GM23338 (cell line): Measurements from ENCODE around the gene PANK4. TPM values are rescaled to one million over a fixed set of nuclear protein-coding genes. Genes with fewer than 3 reads are reported as not detected.

Experiments
- ATAC-seq: fragments of 200-7000 bp; cut with Tn5 transposase; 3 replicates; pipeline ENCODE4 v1.9.1; 2020
- DNase-seq: peaks from one replicate; pipeline ENCODE4 v3.0.0-alpha.2; 2015; ENCODE audit warnings: low spot score
- H2AFZ ChIP-seq: fragments of 200-600 bp; sonication (generic); 2 replicates; pipeline ENCODE4 v1.8.0; 2016; ENCODE audit warnings: antibody characterized with exemption, mild to moderate bottlenecking, moderate library complexity
- H3F3A ChIP-seq: fragments of 200-600 bp; sonication (generic); replicated peaks from 2 replicates; pipeline ENCODE4 v1.8.0; 2017; ENCODE audit warnings: antibody characterized with exemption, mixed run types, low read depth
- H3K27ac ChIP-seq: fragments of 200-600 bp; sonication (generic); 2 replicates; pipeline ENCODE4 v1.6.1; 2016; ENCODE audit warnings: low read depth
- H3K27me3 ChIP-seq: fragments of 200-600 bp; sonication (generic); 2 replicates; pipeline ENCODE4 v1.8.0; 2016; ENCODE audit warnings: mild to moderate bottlenecking, mixed run types, moderate library complexity; ENCODE audit not compliant: insufficient read depth
- H3K36me3 ChIP-seq: fragments of 200-600 bp; sonication (generic); 2 replicates; pipeline ENCODE4 v1.8.0; 2016; ENCODE audit warnings: mild to moderate bottlenecking; ENCODE audit not compliant: insufficient read depth
- H3K4me1 ChIP-seq: fragments of 200-600 bp; sonication (generic); 2 replicates; pipeline ENCODE4 v1.8.0; 2016; ENCODE audit warnings: mild to moderate bottlenecking, moderate library complexity; ENCODE audit not compliant: insufficient read depth
- H3K4me2 ChIP-seq: fragments of 200-600 bp; sonication (generic); 2 replicates; pipeline ENCODE4 v1.7.1; 2017; ENCODE audit warnings: mixed run types
- H3K4me3 ChIP-seq: fragments of 200-600 bp; sonication (generic); 2 replicates; pipeline ENCODE4 v1.6.1; 2016; ENCODE audit warnings: mixed run types
- H3K79me2 ChIP-seq: fragments of 200-600 bp; sonication (generic); replicated peaks from 2 replicates; pipeline ENCODE4 v1.8.0; 2017; ENCODE audit warnings: mild to moderate bottlenecking; ENCODE audit not compliant: insufficient read depth
- H3K9me2 ChIP-seq: fragments of 200-600 bp; sonication (generic); 2 replicates; pipeline ENCODE4 v1.8.0; 2017; ENCODE audit not compliant: insufficient read depth
- H4K20me1 ChIP-seq: fragments of 200-600 bp; sonication (generic); replicated peaks from 2 replicates; pipeline ENCODE4 v1.8.0; 2017; ENCODE audit warnings: mild to moderate bottlenecking; ENCODE audit not compliant: insufficient read depth
- H3K27ac Mint-ChIP-seq: 2 replicates; pipeline ENCODE4 v1.8.0; 2020; ENCODE audit warnings: inconsistent platforms, mild to moderate bottlenecking, moderate library complexity, mixed read lengths
- H3K27me3 Mint-ChIP-seq: 3 replicates; pipeline ENCODE4 v1.8.0; 2022; ENCODE audit warnings: low read depth, mild to moderate bottlenecking, moderate library complexity, mixed read lengths, inconsistent platforms; ENCODE audit not compliant: insufficient read depth, poor library complexity
- H3K36me3 Mint-ChIP-seq: 3 replicates; pipeline ENCODE4 v1.8.0; 2021; ENCODE audit warnings: low read depth, mild to moderate bottlenecking, inconsistent platforms, moderate library complexity, mixed read lengths
- H3K4me1 Mint-ChIP-seq: 3 replicates; pipeline ENCODE4 v1.8.0; 2020; ENCODE audit warnings: mild to moderate bottlenecking, inconsistent platforms, mixed read lengths
- H3K4me3 Mint-ChIP-seq: 3 replicates; pipeline ENCODE4 v1.8.0; 2021; ENCODE audit warnings: moderate library complexity, mild to moderate bottlenecking, inconsistent platforms, mixed read lengths
- H3K9me3 Mint-ChIP-seq: 3 replicates; pipeline ENCODE4 v1.8.0; 2020; ENCODE audit warnings: moderate library complexity, mild to moderate bottlenecking, inconsistent platforms, mixed read lengths
- CREB1 ChIP-seq: fragments of 250-450 bp; sonication (Bioruptor Pico); IDR thresholded peaks from 2 replicates; pipeline ENCODE4 v1.5.0; 2020; ENCODE audit warnings: low read depth, mild to moderate bottlenecking, moderate library complexity
- JUNB ChIP-seq: IDR thresholded peaks from one replicate; pipeline ENCODE4 v1.6.1; 2016; ENCODE audit warnings: antibody characterized with exemption; ENCODE audit not compliant: unreplicated experiment
- POLR2AphosphoS5 ChIP-seq: IDR thresholded peaks from 2 replicates; pipeline ENCODE4 v1.6.1; 2016; ENCODE audit warnings: antibody characterized with exemption, low read depth
- ZNF331 ChIP-seq: fragments of 250-450 bp; sonication (Bioruptor Pico); IDR thresholded peaks from 2 replicates; pipeline ENCODE4 v1.5.0; 2020; ENCODE audit warnings: low read depth, mild to moderate bottlenecking, moderate library complexity
- polyA plus RNA-seq: library from polyadenylated mRNA; unstranded; fragments of >200 nt; fragmentation: Nextera tagmentation; extraction: Ambion mirVana; gene quantifications from 2 replicates; pipeline ENCODE4 v1.2.1, GENCODE V29; 2016
- total RNA-seq: library from RNA; depleted of rRNA; stranded (reverse); fragments of >200 nt; shearing (Covaris generic); gene quantifications from 2 replicates; pipeline ENCODE4 v1.2.3, GENCODE V29; 2014
- TF ChIP-seq, protein P1 (sequence below), 2 experiments: fragments of 200-600 bp in 1 of 2; sonication (generic) in 1 of 2; conservative IDR thresholded peaks; 2 replicates each; pipeline versions ENCODE4 v1.5.1 to v1.6.1; 2016 to 2017; ENCODE audit warnings: antibody characterized with exemption in 2 of 2, low read depth in 2 of 2, mild to moderate bottlenecking in 2 of 2, moderate library complexity in 1 of 2
- TF ChIP-seq, protein P2 (sequence below): fragments of 250-450 bp; sonication (Bioruptor Pico); IDR thresholded peaks from 2 replicates; pipeline ENCODE4 v1.5.0; 2020; ENCODE audit warnings: mild to moderate bottlenecking, moderate library complexity
- TF ChIP-seq, protein P3 (sequence below): IDR thresholded peaks from one replicate; pipeline ENCODE4 v1.6.1; 2018; ENCODE audit warnings: antibody characterized with exemption; ENCODE audit not compliant: unreplicated experiment

Gene PANK4
- total and polyA plus RNA-seq, 2 experiments from 2014 or later: 25.8 to 43.7 TPM

GRCh38 chr1:2470290-2471158 lies 55.9 kb downstream of the PANK4 start:
- H3K4me2 ChIP-seq: no peak overlapping the region
- Mint-ChIP-seq H3K36me3 (no peaks in the 10 kb centered on the region), H3K27me3 (peaks cover 8% of the 10 kb centered on the region), H3K4me1 (no peaks in the 10 kb centered on the region), H3K9me3 (no peaks in the 10 kb centered on the region), H3K4me3 (no peak overlapping the region), H3K27ac (no peak overlapping the region)
- no peak for TF ChIP-seq CREB1
- TF ChIP-seq, protein P1, sequence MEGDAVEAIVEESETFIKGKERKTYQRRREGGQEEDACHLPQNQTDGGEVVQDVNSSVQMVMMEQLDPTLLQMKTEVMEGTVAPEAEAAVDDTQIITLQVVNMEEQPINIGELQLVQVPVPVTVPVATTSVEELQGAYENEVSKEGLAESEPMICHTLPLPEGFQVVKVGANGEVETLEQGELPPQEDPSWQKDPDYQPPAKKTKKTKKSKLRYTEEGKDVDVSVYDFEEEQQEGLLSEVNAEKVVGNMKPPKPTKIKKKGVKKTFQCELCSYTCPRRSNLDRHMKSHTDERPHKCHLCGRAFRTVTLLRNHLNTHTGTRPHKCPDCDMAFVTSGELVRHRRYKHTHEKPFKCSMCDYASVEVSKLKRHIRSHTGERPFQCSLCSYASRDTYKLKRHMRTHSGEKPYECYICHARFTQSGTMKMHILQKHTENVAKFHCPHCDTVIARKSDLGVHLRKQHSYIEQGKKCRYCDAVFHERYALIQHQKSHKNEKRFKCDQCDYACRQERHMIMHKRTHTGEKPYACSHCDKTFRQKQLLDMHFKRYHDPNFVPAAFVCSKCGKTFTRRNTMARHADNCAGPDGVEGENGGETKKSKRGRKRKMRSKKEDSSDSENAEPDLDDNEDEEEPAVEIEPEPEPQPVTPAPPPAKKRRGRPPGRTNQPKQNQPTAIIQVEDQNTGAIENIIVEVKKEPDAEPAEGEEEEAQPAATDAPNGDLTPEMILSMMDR (conservative IDR thresholded peaks at IDR 0.05; ENCODE audit: low read depth in 2 of 2): no peak
- no peak overlapping the region for H3K27ac ChIP-seq
- H4K20me1 ChIP-seq: no peaks in the 10 kb centered on the region
- H2AFZ ChIP-seq: no peak overlapping the region
- no peaks in the 10 kb centered on the region for H3K9me2 ChIP-seq
- H3K4me3 ChIP-seq: no peak overlapping the region
- no peaks in the 10 kb centered on the region for H3K36me3 ChIP-seq
- no peak for ATAC-seq
- no peaks in the 10 kb centered on the region for H3K27me3 ChIP-seq
- H3K79me2 ChIP-seq: no peaks in the 10 kb centered on the region
- no peak for DNase-seq
- H3F3A ChIP-seq: no peaks in the 10 kb centered on the region
- H3K4me1 ChIP-seq: no peaks in the 10 kb centered on the region

DNA sequence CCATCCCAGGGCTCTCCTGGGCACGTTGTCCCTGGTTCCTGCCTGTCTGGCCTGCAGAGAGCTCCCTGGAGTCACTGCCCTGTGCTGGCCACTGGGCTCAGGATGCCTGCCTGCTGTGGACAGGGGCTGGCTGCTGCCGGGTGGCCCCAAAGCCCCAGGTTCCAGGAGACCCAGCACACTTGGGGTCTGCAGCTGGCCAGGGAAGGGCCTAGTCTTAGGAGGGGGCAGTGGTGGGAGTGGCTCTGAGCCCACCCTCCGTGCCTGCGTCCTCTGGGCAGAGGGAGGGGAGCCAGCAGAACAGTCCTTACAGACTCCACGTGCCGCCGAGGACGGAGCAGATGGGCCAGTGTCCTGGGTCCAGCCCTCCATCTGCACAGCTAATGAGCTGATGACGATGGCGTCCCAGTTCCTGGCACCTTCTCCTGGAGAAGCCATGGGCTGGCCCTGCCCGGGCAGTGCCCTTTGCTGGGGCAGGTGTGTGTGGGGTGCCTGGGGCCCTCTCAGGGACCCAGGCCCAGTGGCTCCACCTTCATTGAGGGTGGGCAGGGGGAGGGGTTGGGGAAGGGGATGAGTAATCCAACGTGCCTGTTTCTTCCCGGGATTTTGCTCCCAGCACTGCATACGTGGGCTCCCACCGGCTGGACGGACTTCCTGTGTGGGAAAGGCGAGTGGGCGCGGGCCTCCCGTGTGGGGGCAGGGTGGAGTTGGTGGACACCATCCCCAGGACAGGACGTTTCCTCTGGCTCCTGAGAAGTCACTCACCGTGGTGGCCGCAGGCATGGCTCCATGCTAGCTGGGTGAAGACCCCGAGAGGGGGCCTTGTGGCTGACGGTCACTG lies 57.1 kb downstream of the PANK4 start:
- Histone ChIP-seq H3K27ac (no peak overlapping the region), H4K20me1 (no peaks in the 10 kb centered on the region), H3K36me3 (no peaks in the 10 kb centered on the region), H3K4me3 (no peak overlapping the region), H3K4me2 (no peak overlapping the region), H3K27me3 (no peaks in the 10 kb centered on the region), H3K9me2 (no peaks in the 10 kb centered on the region), H3F3A (no peaks in the 10 kb centered on the region), H3K79me2 (no peaks in the 10 kb centered on the region), H3K4me1 (no peaks in the 10 kb centered on the region), H2AFZ (no peak overlapping the region)
- Mint-ChIP-seq H3K4me1 (no peaks in the 10 kb centered on the region), H3K27me3 (peaks cover 8% of the 10 kb centered on the region), H3K27ac (no peak overlapping the region), H3K4me3 (no peak overlapping the region), H3K36me3 (no peaks in the 10 kb centered on the region), H3K9me3 (no peaks in the 10 kb centered on the region)
- DNase-seq (no peak), ATAC-seq (no peak)
- TF ChIP-seq, protein P2, sequence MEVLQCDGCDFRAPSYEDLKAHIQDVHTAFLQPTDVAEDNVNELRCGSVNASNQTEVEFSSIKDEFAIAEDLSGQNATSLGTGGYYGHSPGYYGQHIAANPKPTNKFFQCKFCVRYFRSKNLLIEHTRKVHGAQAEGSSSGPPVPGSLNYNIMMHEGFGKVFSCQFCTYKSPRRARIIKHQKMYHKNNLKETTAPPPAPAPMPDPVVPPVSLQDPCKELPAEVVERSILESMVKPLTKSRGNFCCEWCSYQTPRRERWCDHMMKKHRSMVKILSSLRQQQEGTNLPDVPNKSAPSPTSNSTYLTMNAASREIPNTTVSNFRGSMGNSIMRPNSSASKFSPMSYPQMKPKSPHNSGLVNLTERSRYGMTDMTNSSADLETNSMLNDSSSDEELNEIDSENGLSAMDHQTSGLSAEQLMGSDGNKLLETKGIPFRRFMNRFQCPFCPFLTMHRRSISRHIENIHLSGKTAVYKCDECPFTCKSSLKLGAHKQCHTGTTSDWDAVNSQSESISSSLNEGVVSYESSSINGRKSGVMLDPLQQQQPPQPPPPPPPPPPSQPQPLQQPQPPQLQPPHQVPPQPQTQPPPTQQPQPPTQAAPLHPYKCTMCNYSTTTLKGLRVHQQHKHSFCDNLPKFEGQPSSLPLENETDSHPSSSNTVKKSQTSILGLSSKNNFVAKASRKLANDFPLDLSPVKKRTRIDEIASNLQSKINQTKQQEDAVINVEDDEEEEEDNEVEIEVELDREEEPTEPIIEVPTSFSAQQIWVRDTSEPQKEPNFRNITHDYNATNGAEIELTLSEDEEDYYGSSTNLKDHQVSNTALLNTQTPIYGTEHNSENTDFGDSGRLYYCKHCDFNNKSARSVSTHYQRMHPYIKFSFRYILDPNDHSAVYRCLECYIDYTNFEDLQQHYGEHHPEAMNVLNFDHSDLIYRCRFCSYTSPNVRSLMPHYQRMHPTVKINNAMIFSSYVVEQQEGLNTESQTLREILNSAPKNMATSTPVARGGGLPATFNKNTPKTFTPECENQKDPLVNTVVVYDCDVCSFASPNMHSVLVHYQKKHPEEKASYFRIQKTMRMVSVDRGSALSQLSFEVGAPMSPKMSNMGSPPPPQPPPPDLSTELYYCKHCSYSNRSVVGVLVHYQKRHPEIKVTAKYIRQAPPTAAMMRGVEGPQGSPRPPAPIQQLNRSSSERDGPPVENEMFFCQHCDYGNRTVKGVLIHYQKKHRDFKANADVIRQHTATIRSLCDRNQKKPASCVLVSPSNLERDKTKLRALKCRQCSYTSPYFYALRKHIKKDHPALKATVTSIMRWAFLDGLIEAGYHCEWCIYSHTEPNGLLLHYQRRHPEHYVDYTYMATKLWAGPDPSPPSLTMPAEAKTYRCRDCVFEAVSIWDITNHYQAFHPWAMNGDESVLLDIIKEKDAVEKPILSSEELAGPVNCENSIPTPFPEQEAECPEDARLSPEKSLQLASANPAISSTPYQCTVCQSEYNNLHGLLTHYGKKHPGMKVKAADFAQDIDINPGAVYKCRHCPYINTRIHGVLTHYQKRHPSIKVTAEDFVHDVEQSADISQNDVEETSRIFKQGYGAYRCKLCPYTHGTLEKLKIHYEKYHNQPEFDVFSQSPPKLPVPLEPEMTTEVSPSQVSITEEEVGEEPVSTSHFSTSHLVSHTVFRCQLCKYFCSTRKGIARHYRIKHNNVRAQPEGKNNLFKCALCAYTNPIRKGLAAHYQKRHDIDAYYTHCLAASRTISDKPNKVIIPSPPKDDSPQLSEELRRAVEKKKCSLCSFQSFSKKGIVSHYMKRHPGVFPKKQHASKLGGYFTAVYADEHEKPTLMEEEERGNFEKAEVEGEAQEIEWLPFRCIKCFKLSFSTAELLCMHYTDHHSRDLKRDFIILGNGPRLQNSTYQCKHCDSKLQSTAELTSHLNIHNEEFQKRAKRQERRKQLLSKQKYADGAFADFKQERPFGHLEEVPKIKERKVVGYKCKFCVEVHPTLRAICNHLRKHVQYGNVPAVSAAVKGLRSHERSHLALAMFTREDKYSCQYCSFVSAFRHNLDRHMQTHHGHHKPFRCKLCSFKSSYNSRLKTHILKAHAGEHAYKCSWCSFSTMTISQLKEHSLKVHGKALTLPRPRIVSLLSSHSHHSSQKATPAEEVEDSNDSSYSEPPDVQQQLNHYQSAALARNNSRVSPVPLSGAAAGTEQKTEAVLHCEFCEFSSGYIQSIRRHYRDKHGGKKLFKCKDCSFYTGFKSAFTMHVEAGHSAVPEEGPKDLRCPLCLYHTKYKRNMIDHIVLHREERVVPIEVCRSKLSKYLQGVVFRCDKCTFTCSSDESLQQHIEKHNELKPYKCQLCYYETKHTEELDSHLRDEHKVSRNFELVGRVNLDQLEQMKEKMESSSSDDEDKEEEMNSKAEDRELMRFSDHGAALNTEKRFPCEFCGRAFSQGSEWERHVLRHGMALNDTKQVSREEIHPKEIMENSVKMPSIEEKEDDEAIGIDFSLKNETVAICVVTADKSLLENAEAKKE (CRISPR knock-in tag): no peak
- TF ChIP-seq JUNB: no peak
- TF ChIP-seq, protein P3, sequence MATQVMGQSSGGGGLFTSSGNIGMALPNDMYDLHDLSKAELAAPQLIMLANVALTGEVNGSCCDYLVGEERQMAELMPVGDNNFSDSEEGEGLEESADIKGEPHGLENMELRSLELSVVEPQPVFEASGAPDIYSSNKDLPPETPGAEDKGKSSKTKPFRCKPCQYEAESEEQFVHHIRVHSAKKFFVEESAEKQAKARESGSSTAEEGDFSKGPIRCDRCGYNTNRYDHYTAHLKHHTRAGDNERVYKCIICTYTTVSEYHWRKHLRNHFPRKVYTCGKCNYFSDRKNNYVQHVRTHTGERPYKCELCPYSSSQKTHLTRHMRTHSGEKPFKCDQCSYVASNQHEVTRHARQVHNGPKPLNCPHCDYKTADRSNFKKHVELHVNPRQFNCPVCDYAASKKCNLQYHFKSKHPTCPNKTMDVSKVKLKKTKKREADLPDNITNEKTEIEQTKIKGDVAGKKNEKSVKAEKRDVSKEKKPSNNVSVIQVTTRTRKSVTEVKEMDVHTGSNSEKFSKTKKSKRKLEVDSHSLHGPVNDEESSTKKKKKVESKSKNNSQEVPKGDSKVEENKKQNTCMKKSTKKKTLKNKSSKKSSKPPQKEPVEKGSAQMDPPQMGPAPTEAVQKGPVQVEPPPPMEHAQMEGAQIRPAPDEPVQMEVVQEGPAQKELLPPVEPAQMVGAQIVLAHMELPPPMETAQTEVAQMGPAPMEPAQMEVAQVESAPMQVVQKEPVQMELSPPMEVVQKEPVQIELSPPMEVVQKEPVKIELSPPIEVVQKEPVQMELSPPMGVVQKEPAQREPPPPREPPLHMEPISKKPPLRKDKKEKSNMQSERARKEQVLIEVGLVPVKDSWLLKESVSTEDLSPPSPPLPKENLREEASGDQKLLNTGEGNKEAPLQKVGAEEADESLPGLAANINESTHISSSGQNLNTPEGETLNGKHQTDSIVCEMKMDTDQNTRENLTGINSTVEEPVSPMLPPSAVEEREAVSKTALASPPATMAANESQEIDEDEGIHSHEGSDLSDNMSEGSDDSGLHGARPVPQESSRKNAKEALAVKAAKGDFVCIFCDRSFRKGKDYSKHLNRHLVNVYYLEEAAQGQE: no peak
- no peak for TF ChIP-seq POLR2AphosphoS5
- TF ChIP-seq ZNF331: no peak
